Cardiac atrium fibroblast (primary cell): ENCODE data around the gene HMCES. TPM values are rescaled to one million over a fixed set of nuclear protein-coding genes. Genes with fewer than 3 reads are reported as not detected.

Source experiments
- total RNA-seq: library from RNA; depleted of rRNA; stranded (reverse); fragments of >200 nt; gene quantifications from 2 replicates; pipeline ENCODE4 v1.2.3, GENCODE V29; 2015

Gene HMCES, protein sequence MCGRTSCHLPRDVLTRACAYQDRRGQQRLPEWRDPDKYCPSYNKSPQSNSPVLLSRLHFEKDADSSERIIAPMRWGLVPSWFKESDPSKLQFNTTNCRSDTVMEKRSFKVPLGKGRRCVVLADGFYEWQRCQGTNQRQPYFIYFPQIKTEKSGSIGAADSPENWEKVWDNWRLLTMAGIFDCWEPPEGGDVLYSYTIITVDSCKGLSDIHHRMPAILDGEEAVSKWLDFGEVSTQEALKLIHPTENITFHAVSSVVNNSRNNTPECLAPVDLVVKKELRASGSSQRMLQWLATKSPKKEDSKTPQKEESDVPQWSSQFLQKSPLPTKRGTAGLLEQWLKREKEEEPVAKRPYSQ
- 21.1 and 24.0 TPM in 2 replicates for total RNA-seq

DNA sequence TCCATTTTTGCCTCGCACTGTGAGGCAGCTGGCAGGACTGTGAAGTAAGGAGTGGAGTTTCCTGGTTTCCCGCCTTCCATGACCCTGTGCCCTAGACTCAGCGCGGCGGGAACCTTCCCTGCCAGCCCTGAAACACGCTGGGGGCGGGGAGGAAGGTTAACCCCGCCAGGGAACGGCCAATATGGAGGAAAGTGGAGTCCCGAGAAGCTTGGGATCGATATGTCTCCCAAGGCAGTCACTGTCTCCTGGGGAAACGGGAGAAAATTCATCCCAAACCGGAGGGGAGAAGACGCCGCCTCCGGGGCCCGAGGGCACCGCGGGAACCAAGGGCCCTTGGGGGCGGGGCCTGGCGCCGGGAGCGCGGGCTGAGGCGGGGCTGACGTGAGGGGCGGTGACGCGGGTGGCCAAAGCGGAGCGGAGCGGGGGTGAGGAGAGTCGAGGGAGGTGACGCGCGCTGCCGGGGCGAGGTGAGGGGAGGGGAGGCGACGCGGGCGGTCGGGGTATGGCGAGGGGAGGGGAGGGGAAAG is at the start of gene HMCES:
Gene HMCES (plus strand): TSS at position 432 of the 527 bp plus-strand sequence. CDS start 863 bp downstream, outside the sequence.

DNA sequence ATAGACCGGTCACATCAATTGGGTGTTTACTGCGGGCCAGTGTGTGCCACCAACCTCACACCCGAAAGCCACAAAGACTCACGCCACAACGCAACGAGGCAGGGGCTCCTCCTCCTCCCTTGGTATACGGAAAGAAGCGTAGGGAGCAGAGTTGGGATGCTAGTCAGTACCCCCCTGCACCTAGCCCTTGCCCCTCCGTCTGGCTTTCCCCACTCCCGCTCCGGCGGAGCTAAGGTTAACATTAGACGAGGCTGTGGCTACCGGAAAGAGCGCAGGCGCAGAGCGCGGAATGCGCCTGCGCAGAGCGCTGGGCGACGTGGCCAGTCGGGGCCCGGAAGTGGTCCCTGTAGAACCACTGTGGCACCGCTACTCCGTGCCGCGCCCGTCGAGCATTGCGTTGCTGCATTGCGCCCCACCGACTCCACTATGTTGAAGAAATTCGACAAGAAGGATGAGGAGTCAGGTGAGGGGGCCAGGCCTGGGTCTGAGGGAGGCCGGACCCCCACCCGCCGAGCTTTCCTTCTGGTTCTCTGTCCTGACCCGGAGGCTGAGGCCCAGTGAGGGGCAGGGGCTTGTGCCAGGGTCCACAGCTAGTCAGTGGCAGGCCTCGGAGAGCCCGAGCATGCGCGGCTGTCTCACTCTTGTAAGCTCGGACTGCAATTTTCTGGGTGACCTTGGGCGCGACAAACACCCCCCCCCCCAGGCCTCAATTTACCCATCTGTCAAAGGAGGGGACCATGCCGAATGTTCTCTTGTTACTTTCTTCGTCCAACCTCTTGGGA is 29.2 kb upstream of the HMCES start, which contains the start of gene COPG1:
Gene COPG1 (plus strand): TSS at position 323 of the 782 bp plus-strand sequence. CDS start 104 bp downstream, at position 427.

Other genes starting within 250 kb of the HMCES start
- gene GP9, start 218.1 kb upstream of the HMCES start, total RNA-seq: not detected in 2 replicates
- gene RAB43, start 157.1 kb upstream of the HMCES start, total RNA-seq: 29.6 and 36.6 TPM in 2 replicates
- 18.6 and 20.2 TPM in 2 replicates for gene ISY1, start 117.8 kb upstream of the HMCES start, total RNA-seq
- gene CNBP, start 95.0 kb upstream of the HMCES start, total RNA-seq: 240 and 256 TPM in 2 replicates
- 276 and 279 TPM in 2 replicates for gene COPG1, start 29.3 kb upstream of the HMCES start, total RNA-seq
- gene EFCAB12, start 149.8 kb downstream of the HMCES start, total RNA-seq: not detected in 2 replicates
- gene MBD4, start 161.1 kb downstream of the HMCES start, total RNA-seq: 20.0 and 21.1 TPM in 2 replicates
- 7.5 and 13.9 TPM in 2 replicates for gene IFT122, start 161.4 kb downstream of the HMCES start, total RNA-seq
- gene RHO, start 249.8 kb downstream of the HMCES start, total RNA-seq: not detected in 2 replicates